C4-2B (cell line): Measurements from ENCODE around the gene CFAP65.

Source experiments
- H3K27ac ChIP-seq: fragments of 450-650 bp; 2 replicates; pipeline ENCODE4 v1.5.1; 2017
- ZFX ChIP-seq: fragments of 450-650 bp; IDR thresholded peaks from 2 replicates; pipeline ENCODE4 v1.6.1; 2017
- TF ChIP-seq, protein P1 (sequence below): fragments of 450-650 bp; conservative IDR thresholded peaks from 2 replicates; pipeline ENCODE4 v1.5.1; 2017; ENCODE audit warnings: mild to moderate bottlenecking

CFAP65 gene

DNA sequence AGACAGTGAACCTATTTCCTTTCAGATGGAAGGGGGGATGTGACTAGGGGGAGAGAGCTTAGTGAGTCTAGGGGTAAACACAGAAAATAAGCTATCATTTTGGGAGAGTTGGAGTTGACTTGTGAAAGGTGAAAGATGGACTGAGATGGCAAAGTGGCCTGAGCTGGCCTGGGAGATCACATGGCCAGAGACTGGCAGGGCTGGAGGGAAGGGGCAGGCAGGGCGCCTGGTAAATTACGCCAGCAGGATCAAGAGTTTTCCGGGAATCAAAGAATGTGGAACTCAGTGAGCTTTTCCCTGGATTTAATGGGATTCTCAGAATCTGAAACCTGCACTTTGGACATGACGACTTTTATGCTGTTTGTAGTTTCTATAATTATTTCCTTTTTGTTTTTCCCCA, 841 bp upstream of the CFAP65 start:
- H3K27ac ChIP-seq = no peak overlapping the region
- TF ChIP-seq, protein P1, sequence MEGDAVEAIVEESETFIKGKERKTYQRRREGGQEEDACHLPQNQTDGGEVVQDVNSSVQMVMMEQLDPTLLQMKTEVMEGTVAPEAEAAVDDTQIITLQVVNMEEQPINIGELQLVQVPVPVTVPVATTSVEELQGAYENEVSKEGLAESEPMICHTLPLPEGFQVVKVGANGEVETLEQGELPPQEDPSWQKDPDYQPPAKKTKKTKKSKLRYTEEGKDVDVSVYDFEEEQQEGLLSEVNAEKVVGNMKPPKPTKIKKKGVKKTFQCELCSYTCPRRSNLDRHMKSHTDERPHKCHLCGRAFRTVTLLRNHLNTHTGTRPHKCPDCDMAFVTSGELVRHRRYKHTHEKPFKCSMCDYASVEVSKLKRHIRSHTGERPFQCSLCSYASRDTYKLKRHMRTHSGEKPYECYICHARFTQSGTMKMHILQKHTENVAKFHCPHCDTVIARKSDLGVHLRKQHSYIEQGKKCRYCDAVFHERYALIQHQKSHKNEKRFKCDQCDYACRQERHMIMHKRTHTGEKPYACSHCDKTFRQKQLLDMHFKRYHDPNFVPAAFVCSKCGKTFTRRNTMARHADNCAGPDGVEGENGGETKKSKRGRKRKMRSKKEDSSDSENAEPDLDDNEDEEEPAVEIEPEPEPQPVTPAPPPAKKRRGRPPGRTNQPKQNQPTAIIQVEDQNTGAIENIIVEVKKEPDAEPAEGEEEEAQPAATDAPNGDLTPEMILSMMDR = no peak
- TF ChIP-seq ZFX = no peak

DNA sequence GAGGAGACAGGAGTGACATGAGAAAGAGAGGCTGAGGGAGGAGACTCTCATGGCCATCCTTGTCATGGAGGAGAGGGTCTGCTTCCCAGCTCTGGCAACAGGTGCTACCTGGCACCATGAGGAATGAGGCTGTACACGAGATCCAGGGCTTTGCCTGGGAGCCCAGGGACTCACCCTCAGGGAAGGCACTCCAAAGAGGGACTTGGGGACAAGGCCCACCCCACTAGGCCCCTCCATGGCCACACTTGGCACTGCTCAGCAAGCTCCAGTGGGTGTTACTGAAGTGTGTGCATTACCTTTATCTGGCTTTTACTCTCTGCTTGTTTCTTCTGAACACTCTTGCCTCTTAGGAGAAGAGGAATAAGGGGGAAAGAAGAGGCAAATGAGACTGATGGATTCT, 2.7 kb downstream of the CFAP65 start:
- H3K27ac ChIP-seq = no peak overlapping the region
- TF ChIP-seq ZFX = no peak
- TF ChIP-seq, protein P1 = no peak

DNA sequence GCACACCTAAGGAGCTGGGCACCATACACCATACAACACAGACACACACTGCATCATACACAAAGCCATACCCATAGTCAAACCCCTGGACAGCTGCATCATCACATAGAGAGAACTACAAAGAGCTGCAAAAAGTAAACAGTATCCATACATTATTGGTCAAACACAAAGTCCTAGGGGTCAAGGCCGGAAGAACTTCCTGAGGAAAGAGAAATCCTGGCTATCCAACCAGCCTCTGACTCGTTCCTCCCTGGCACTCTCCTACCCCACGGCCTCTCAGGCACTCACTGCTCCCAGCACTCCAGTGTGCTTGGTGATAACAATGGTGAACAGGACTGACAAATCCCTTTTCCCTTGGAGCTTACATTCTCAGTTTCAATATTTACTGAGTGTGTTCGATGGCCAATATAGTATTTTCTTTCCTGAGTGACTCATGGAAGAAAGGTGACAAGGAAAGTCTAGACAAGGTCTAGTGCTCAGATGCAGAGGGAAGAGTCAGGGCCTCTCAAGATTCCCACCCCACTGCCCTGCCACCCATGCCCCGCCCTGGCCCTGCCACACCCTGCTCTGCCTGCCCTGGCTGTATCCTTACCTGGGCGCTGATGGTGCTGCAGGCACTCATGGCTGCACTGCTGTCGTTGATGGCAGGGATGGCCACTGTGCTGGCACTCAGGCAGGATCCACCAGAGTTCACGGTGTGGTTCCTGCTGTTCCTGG, 3.4 kb downstream of the CFAP65 start:
- no peak for TF ChIP-seq ZFX
- TF ChIP-seq, protein P1 = no peak
- H3K27ac ChIP-seq = no peak overlapping the region

DNA sequence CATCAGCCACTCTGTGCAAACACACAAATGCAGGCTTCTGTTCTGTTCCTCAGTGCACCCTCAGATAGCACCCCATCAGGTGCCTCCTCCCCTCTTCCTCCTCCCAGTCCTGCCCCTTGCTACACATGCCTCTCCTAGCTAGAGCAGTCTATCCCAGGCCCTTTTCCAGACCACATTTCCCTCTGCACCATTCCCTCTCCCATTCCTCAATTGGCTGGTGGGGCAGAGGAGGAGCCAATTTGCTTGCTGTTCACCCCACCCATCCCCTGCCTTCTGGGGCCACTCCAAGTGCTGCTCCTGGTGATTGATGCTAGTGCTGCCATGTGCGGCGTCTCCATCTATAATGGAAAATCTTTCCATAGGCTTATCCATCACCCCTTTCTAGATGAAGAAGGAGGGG, 5.4 kb downstream of the CFAP65 start:
- TF ChIP-seq, protein P1 = no peak
- no peak for TF ChIP-seq ZFX
- no peak overlapping the region for H3K27ac ChIP-seq

DNA sequence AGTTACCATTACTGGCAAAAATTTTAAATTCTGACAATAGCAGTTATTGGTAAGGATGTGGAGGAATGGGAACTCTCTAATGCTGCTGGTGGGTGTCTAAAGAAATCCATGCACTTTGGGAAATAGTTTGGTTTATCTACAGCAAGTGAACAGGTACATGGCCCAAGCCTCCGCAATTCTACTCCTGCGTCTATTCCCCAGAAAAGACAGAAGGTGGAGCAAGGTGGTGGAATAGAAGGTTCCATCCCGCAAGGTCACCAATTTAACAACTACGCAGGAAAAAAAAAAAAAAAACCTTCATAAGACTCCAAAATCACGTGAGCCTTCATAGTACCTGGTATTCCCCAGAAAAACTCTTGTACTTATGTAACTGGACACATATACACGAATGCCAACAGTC, 6.5 kb downstream of the CFAP65 start:
- no peak overlapping the region for H3K27ac ChIP-seq
- no peak for TF ChIP-seq ZFX
- TF ChIP-seq, protein P1 = no peak; the same call in 1 of the 2 replicates

DNA sequence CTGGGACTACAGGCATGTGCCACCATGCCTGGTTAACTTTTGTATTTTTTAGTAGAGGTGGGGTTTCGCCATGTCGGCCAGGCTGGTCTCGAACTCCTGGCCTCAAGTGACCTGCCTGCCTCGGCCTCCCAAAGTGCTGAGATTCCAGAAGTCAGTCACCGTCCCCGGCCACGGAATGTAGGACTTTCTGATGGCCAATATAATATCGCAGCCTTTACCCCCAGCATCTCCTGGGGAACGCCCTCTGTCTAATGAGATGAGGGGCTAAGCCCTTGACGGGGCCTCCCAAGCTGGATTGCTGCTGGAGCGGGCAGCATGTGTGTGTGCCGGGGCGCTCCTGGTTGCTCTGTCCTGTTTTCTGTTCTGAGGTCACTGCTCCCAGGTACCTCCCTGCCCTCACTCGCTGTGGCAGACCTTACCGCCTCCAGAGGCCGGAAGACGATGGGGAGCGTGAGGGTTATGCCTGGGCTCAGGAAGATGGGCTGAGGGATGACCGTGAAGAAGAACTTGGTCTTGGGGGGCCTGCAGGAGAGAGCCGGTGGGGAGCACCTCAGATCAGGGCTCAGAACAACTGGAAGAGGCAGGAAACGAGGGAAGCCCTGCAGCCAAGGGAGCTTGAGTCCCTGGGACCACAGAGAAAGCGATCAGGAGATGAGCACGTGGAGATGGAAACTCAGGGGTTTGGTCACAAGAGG, 9.1 kb downstream of the CFAP65 start:
- no peak for TF ChIP-seq ZFX
- TF ChIP-seq, protein P1 = no peak
- H3K27ac ChIP-seq = no peak overlapping the region

DNA sequence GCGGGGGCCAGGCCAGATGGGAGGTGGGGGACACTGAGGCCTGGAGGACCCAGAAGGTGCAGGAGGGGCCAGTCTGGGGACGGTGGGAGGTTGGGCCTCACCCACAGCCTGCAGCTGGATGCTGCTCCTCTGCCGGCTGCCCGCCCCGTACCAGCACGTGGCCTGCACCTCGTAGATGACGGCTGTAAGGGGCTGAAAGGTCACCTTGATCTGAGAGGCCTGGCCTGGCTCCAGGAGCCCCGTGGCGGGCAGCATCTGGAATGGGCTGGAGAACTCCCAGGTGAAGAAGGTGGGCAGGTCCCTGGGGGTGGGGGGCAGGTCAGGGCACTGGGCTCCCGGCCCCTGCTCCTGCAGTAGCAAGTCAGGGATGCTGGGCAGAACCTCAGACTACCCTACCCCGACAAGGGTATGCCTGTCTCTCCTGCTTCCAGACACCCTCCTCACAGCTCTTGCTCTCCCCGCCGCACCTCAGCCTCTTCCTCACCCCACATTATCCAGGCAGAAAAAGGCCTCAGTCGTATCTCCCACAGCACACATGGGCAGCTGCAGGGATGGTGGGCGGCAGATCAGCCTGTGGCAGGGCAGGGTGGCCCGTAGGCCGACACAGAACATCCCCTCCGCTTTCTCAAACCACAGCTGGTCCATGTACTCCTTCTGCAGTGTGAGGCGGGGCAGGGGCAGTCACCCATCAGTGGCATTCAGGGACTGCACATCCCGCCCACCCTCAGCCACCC, 10.1 kb downstream of the CFAP65 start:
- no peak for TF ChIP-seq ZFX
- TF ChIP-seq, protein P1 = no peak
- no peak overlapping the region for H3K27ac ChIP-seq
